ENCODE results near the gene FGF18.

Gene FGF18

GRCh38 chr5:171431251-171431777 is 11.9 kb downstream of the FGF18 start:
- TF ChIP-seq CTCF (IDR thresholded peaks at IDR 0.05; ENCODE audit: low read length): no peak
- no peak for TF ChIP-seq EZH2 (IDR thresholded peaks at IDR 0.05; ENCODE audit: borderline replicate concordance, low read length)
- H4K20me1 ChIP-seq (ENCODE audit: insufficient read depth, low read length): no peaks in the 10 kb centered on the region
- no peaks in the 10 kb centered on the region for H3K4me1 ChIP-seq (ENCODE audit: insufficient read depth, low read length, severe bottlenecking)
- H3K9me3 ChIP-seq (ENCODE audit: low read length): no peaks in the 10 kb centered on the region
- no peaks in the 10 kb centered on the region for H3K27me3 ChIP-seq (ENCODE audit: insufficient read depth, low read length)
- H3K4me3 ChIP-seq (ENCODE audit: low read depth, low read length, poor library complexity, severe bottlenecking): no peak overlapping the region
- H3K79me2 ChIP-seq (ENCODE audit: insufficient read depth, low read length): no peaks in the 10 kb centered on the region
- H3K27ac ChIP-seq (ENCODE audit: low read depth, low read length, poor library complexity, severe bottlenecking): no peak overlapping the region
- no peak overlapping the region for H3K4me2 ChIP-seq (ENCODE audit: low read length)
- no peaks in the 10 kb centered on the region for H3K9me2 ChIP-seq (ENCODE audit: low read depth, low read length)
- no peaks in the 10 kb centered on the region for H3F3A ChIP-seq (ENCODE audit: insufficient read depth, low read length)
- H3K9ac ChIP-seq (ENCODE audit: low read length): no peak overlapping the region
- H2AFZ ChIP-seq (ENCODE audit: low read length): no peak overlapping the region
- H3K36me3 ChIP-seq (ENCODE audit: insufficient read depth, low read length): no peaks in the 10 kb centered on the region

GRCh38 chr5:171432076-171432475 is 12.6 kb downstream of the FGF18 start:
- H3K4me1 ChIP-seq (ENCODE audit: insufficient read depth, low read length, severe bottlenecking): no peaks in the 10 kb centered on the region
- TF ChIP-seq CTCF (IDR thresholded peaks at IDR 0.05; ENCODE audit: low read length) (no peak), EZH2 (IDR thresholded peaks at IDR 0.05; ENCODE audit: borderline replicate concordance, low read length) (no peak)
- H2AFZ ChIP-seq (ENCODE audit: low read length): no peak overlapping the region
- no peak overlapping the region for H3K4me3 ChIP-seq (ENCODE audit: low read depth, low read length, poor library complexity, severe bottlenecking)
- no peak overlapping the region for H3K4me2 ChIP-seq (ENCODE audit: low read length)
- no peaks in the 10 kb centered on the region for H3K9me2 ChIP-seq (ENCODE audit: low read depth, low read length)
- H3F3A ChIP-seq (ENCODE audit: insufficient read depth, low read length): no peaks in the 10 kb centered on the region
- H3K27me3 ChIP-seq (ENCODE audit: insufficient read depth, low read length): no peaks in the 10 kb centered on the region
- H4K20me1 ChIP-seq (ENCODE audit: insufficient read depth, low read length): no peaks in the 10 kb centered on the region
- H3K79me2 ChIP-seq (ENCODE audit: insufficient read depth, low read length): no peaks in the 10 kb centered on the region
- no peaks in the 10 kb centered on the region for H3K36me3 ChIP-seq (ENCODE audit: insufficient read depth, low read length)
- no peak overlapping the region for H3K9ac ChIP-seq (ENCODE audit: low read length)
- no peaks in the 10 kb centered on the region for H3K9me3 ChIP-seq (ENCODE audit: low read length)
- H3K27ac ChIP-seq (ENCODE audit: low read depth, low read length, poor library complexity, severe bottlenecking): no peak overlapping the region

GRCh38 chr5:171432583-171433351 is 13.3 kb downstream of the FGF18 start:
- Histone ChIP-seq H3K79me2 (ENCODE audit: insufficient read depth, low read length) (no peaks in the 10 kb centered on the region), H3K27ac (ENCODE audit: low read depth, low read length, poor library complexity, severe bottlenecking) (no peak overlapping the region), H3F3A (ENCODE audit: insufficient read depth, low read length) (no peaks in the 10 kb centered on the region), H2AFZ (ENCODE audit: low read length) (no peak overlapping the region), H3K9ac (ENCODE audit: low read length) (no peak overlapping the region), H3K9me3 (ENCODE audit: low read length) (no peaks in the 10 kb centered on the region), H3K4me1 (ENCODE audit: insufficient read depth, low read length, severe bottlenecking) (no peaks in the 10 kb centered on the region), H3K27me3 (ENCODE audit: insufficient read depth, low read length) (0 out of 2 replicates have a peak, but pooled peaks cover 4% of the 10 kb centered on the region), H3K36me3 (ENCODE audit: insufficient read depth, low read length) (no peaks in the 10 kb centered on the region), H4K20me1 (ENCODE audit: insufficient read depth, low read length) (no peaks in the 10 kb centered on the region), H3K9me2 (ENCODE audit: low read depth, low read length) (no peaks in the 10 kb centered on the region), H3K4me3 (ENCODE audit: low read depth, low read length, poor library complexity, severe bottlenecking) (no peak overlapping the region), H3K4me2 (ENCODE audit: low read length) (no peak overlapping the region)
- TF ChIP-seq EZH2 (IDR thresholded peaks at IDR 0.05; ENCODE audit: borderline replicate concordance, low read length) (no peak), CTCF (IDR thresholded peaks at IDR 0.05; ENCODE audit: low read length) (no peak)

Data from OCI-LY1 (cell line).